HepG2 (cell line): ENCODE data around the gene HOXA9. TPM values are rescaled to one million over a fixed set of nuclear protein-coding genes. Genes with fewer than 3 reads are reported as not detected.
A peak's percentile ranks its signal among the peaks of the same experiment; 100 is the strongest.

ENCODE experiments used
- ARID2 ChIP-seq: sonication (generic); formaldehyde crosslinking; IDR thresholded peaks from 2 replicates; pipeline ENCODE4 v1.8.1; 2022; ENCODE audit warnings: mild to moderate bottlenecking, missing genetic modification reagents, borderline replicate concordance
- CHD4 ChIP-seq: fragments of 200-600 bp; sonication (generic); IDR thresholded peaks from 2 replicates; pipeline ENCODE4 v1.7.0; 2017; ENCODE audit warnings: mild to moderate bottlenecking, low read length, borderline replicate concordance
- HNRNPL ChIP-seq: fragments of 200-400 bp; formaldehyde crosslinking; IDR thresholded peaks from 2 replicates; pipeline ENCODE4 v1.6.1; 2017; ENCODE audit warnings: mild to moderate bottlenecking, low read depth, low read length
- KLF6 ChIP-seq: IDR thresholded peaks from 2 replicates; pipeline ENCODE4 v1.8.0; 2016; ENCODE audit warnings: missing biosample characterization, missing genetic modification reagents
- LCORL ChIP-seq, 2 experiments: fragments of 450-650 bp in 1 of 2; sonication (generic) in 1 of 2; formaldehyde crosslinking in 1 of 2; IDR thresholded peaks; 2 replicates each; pipeline versions ENCODE4 v1.5.0 to v1.6.1; 2017 to 2020; ENCODE audit warnings: antibody characterized with exemption in 1 of 2, missing genetic modification reagents in 1 of 2
- MIXL1 ChIP-seq: IDR thresholded peaks from 2 replicates; pipeline ENCODE4 v1.6.1; 2016
- NFKB2 ChIP-seq: sonication (generic); formaldehyde crosslinking; IDR thresholded peaks from 2 replicates; pipeline ENCODE4 v1.4.0; 2020; ENCODE audit warnings: missing genetic modification reagents, borderline replicate concordance
- RAD51 ChIP-seq: fragments of 450-650 bp; IDR thresholded peaks from 2 replicates; pipeline ENCODE4 v1.6.1; 2016; ENCODE audit warnings: borderline replicate concordance
- ZFY ChIP-seq: sonication (generic); formaldehyde crosslinking; IDR thresholded peaks from 2 replicates; pipeline ENCODE4 v1.4.0; 2020; ENCODE audit warnings: missing genetic modification reagents
- ZNF337 ChIP-seq: sonication (generic); formaldehyde crosslinking; IDR thresholded peaks from 2 replicates; pipeline ENCODE4 v1.5.1; 2020; ENCODE audit warnings: missing genetic modification reagents, low read depth, mild to moderate bottlenecking, borderline replicate concordance
- polyA plus RNA-seq, 8 experiments: library from polyadenylated mRNA; depleted of rRNA in 3 of 8; stranded (reverse) in 7 of 8; unstranded in 1 of 8; fragments of >200 nt; fragmentation: Illumina TruSeq in 4 of 8; extraction: Trizol in 4 of 8; gene quantifications; 2 replicates each; pipeline versions ENCODE4 v1.2.1 to v1.2.3, GENCODE V29; 2011 to 2016; ENCODE audit warnings: low read depth in 4 of 8, missing spikeins in 1 of 8, mixed read lengths in 1 of 8; ENCODE audit not compliant: insufficient read depth in 1 of 8
- total RNA-seq, 5 experiments: library from RNA; depleted of rRNA; stranded (reverse); fragments of >200 nt; fragmentation: Illumina TruSeq; extraction: Trizol; gene quantifications; 2 replicates each; pipeline ENCODE4 v1.2.3, GENCODE V29; 2016; ENCODE audit warnings: low read depth in 1 of 5
- TF ChIP-seq, protein P1 (sequence below): sonication (generic); formaldehyde crosslinking; IDR thresholded peaks from 2 replicates; pipeline ENCODE4 v1.4.0; 2020; ENCODE audit warnings: missing genetic modification reagents, borderline replicate concordance
- TF ChIP-seq, protein P2 (sequence below): sonication (generic); formaldehyde crosslinking; IDR thresholded peaks from 2 replicates; pipeline ENCODE4 v1.4.0; 2020; ENCODE audit warnings: missing genetic modification reagents, borderline replicate concordance

Gene HOXA9
- total and polyA plus RNA-seq, 2 of the 13 experiments (the other 11 are each of a cell fraction or from before 2014, with no cell fraction given) = not detected

DNA sequence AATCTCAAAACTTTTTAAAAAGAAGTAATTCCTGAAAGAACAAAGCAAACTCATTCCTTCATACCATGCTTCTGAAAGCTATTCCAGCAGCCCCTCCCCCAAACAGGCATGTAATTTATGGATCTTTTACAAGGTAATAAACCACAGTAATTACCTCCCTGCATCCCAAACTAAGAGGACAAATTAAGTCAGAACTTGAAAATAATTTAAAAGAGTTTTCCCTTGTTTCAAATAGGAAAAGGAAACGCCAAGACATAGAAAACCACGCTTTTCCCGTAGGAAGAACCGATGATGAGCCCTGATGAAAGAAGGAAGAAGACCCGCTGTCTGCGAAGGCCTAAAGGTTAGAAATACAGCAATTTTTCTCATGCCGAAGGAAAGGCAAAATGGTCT is 43.7 kb downstream of the HOXA9 start (continued):
- TF ChIP-seq, protein P1, sequence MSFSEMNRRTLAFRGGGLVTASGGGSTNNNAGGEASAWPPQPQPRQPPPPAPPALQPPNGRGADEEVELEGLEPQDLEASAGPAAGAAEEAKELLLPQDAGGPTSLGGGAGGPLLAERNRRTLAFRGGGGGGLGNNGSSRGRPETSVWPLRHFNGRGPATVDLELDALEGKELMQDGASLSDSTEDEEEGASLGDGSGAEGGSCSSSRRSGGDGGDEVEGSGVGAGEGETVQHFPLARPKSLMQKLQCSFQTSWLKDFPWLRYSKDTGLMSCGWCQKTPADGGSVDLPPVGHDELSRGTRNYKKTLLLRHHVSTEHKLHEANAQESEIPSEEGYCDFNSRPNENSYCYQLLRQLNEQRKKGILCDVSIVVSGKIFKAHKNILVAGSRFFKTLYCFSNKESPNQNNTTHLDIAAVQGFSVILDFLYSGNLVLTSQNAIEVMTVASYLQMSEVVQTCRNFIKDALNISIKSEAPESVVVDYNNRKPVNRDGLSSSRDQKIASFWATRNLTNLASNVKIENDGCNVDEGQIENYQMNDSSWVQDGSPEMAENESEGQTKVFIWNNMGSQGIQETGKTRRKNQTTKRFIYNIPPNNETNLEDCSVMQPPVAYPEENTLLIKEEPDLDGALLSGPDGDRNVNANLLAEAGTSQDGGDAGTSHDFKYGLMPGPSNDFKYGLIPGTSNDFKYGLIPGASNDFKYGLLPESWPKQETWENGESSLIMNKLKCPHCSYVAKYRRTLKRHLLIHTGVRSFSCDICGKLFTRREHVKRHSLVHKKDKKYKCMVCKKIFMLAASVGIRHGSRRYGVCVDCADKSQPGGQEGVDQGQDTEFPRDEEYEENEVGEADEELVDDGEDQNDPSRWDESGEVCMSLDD (CRISPR knock-in tag) = no peak
- no peak for TF ChIP-seq NFKB2 (CRISPR knock-in tag)
- no peak for TF ChIP-seq CHD4
- no peak for TF ChIP-seq HNRNPL
- TF ChIP-seq LCORL (IDR thresholded peaks at IDR 0.05) = no peak
- TF ChIP-seq LCORL (CRISPR knock-in tag; IDR thresholded peaks at IDR 0.05) = no peak
- TF ChIP-seq KLF6 (CRISPR knock-in tag) = no peak
- no peak for TF ChIP-seq MIXL1 (CRISPR knock-in tag)
- TF ChIP-seq RAD51 = no peak
- 0 out of 2 replicates have a peak, but pooled peaks have one; percentile 13 for TF ChIP-seq ARID2 (CRISPR knock-in tag)
- TF ChIP-seq ZNF337 (CRISPR knock-in tag) = no peak
- no peak for TF ChIP-seq ZFY (CRISPR knock-in tag)
- TF ChIP-seq, protein P2, sequence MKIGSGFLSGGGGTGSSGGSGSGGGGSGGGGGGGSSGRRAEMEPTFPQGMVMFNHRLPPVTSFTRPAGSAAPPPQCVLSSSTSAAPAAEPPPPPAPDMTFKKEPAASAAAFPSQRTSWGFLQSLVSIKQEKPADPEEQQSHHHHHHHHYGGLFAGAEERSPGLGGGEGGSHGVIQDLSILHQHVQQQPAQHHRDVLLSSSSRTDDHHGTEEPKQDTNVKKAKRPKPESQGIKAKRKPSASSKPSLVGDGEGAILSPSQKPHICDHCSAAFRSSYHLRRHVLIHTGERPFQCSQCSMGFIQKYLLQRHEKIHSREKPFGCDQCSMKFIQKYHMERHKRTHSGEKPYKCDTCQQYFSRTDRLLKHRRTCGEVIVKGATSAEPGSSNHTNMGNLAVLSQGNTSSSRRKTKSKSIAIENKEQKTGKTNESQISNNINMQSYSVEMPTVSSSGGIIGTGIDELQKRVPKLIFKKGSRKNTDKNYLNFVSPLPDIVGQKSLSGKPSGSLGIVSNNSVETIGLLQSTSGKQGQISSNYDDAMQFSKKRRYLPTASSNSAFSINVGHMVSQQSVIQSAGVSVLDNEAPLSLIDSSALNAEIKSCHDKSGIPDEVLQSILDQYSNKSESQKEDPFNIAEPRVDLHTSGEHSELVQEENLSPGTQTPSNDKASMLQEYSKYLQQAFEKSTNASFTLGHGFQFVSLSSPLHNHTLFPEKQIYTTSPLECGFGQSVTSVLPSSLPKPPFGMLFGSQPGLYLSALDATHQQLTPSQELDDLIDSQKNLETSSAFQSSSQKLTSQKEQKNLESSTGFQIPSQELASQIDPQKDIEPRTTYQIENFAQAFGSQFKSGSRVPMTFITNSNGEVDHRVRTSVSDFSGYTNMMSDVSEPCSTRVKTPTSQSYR (CRISPR knock-in tag) = peak; percentile 64; the same call in 1 of the 2 replicates
